Stimulated activated CD8-positive, alpha-beta memory T cell treated with anti-CD3 and anti-CD28 coated beads, Interleukin-4, amount 100 ng/mL, for 48 hours (primary cell): ENCODE data around the gene PCBP1.
A peak's percentile ranks its signal among the peaks of the same experiment; 100 is the strongest.
"Not testable (repeated sequence)": the region's sequence is repeated elsewhere in the genome, so short reads cannot be mapped to it uniquely, and the experiment has no call there.

ENCODE experiments used
- DNase-seq: peaks from one replicate; pipeline ENCODE4 v3.0.0-alpha.2; 2020

The PCBP1 gene

GRCh38 chr2:70083344-70084156 is 3.7 kb upstream of the PCBP1 start:
- peak; percentile 75 for DNase-seq

- peak; percentile 75 for DNase-seq
These were observed 2.1 kb upstream of the PCBP1 start for GRCh38 chr2:70084973-70085710.

GRCh38 chr2:70085711-70086277 is 1.5 kb upstream of the PCBP1 start:
- DNase-seq: peak; percentile 25

GRCh38 chr2:70086278-70086837 is 919 bp upstream of the PCBP1 start:
- peak; percentile 84 for DNase-seq

- peak; percentile 73 for DNase-seq
These were observed 673 bp downstream of the PCBP1 start for GRCh38 chr2:70087702-70088597.

- no peak for DNase-seq
These were observed 1.4 kb downstream of the PCBP1 start for GRCh38 chr2:70088598-70089219.

GRCh38 chr2:70089220-70089982 is 2.1 kb downstream of the PCBP1 start:
- DNase-seq: peak; percentile 60

- no peak for DNase-seq
These were observed 2.8 kb downstream of the PCBP1 start for GRCh38 chr2:70089983-70090525.

GRCh38 chr2:70090706-70091334 is 3.5 kb downstream of the PCBP1 start:
- DNase-seq: no peak

GRCh38 chr2:70091364-70091763 is 4.1 kb downstream of the PCBP1 start:
- no peak for DNase-seq

GRCh38 chr2:70091816-70092215 is 4.5 kb downstream of the PCBP1 start:
- DNase-seq: no peak

GRCh38 chr2:70092576-70093243 is 5.4 kb downstream of the PCBP1 start:
- not testable (repeated sequence) for DNase-seq

GRCh38 chr2:70094171-70094977 is 7.1 kb downstream of the PCBP1 start:
- no peak for DNase-seq

GRCh38 chr2:70094978-70095719 is 7.9 kb downstream of the PCBP1 start:
- no peak for DNase-seq

GRCh38 chr2:70095720-70096670 is 8.7 kb downstream of the PCBP1 start:
- no peak for DNase-seq

- no peak for DNase-seq
These were observed 10.8 kb downstream of the PCBP1 start for GRCh38 chr2:70098032-70098431.

- no peak for DNase-seq
These were observed 12.0 kb downstream of the PCBP1 start for GRCh38 chr2:70099270-70099669.
